Measurements from ENCODE around the gene MLLT3. TPM values are rescaled to one million over a fixed set of nuclear protein-coding genes. Genes with fewer than 3 reads are reported as not detected.

Gene MLLT3
- total RNA-seq, 2 experiments from 2014 or later: 55.9 to 56.4 TPM

GRCh38 chr9:20319641-20320337 is 302.5 kb downstream of the MLLT3 start:
- Mint-ChIP-seq H3K27ac (peak overlapping the region; percentile 81), H3K36me3 (peaks cover 8% of the 10 kb centered on the region), H3K4me1 (peaks cover 66% of the 10 kb centered on the region), H3K9me3 (ENCODE audit: low read depth) (peaks cover 2% of the 10 kb centered on the region), H3K4me3 (no peak overlapping the region), H3K27me3 (no peaks in the 10 kb centered on the region)
- ATAC-seq (peak; percentile 77), DNase-seq (peak; percentile 50)
- CTCF ChIA-PET: interaction anchor here (1.4 to 2.5 kb wide), 3 partner anchors 13 to 78 kb away, joined by 3 to 5 read pairs (median 5); no protein-coding TSS in a partner anchor

DNA sequence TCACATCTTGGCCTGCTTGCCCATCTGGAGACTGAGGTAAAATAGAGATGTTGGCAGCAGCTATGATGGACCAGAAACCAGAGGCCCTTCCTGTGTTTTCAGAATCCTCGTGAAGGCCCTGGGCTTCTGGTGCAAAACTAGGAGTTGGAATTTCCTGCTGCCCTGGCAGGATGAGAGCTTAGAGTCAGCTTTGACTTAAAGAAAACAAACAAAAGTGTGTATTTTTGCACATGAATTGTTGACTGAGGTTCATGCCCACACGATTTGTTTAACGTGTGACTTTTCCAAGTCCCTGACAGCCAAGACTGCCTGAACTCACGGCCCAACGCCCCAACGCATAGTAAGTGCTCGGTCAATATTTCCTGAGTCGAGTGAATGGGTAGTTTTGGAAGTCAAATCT is 303.1 kb downstream of the MLLT3 start:
- H3K27me3 Mint-ChIP-seq: no peaks in the 10 kb centered on the region
- H3K4me1 Mint-ChIP-seq: peaks cover 67% of the 10 kb centered on the region
- H3K4me3 Mint-ChIP-seq: no peak overlapping the region
- peaks cover 2% of the 10 kb centered on the region for H3K9me3 Mint-ChIP-seq (ENCODE audit: low read depth)
- no peak for ATAC-seq
- H3K27ac Mint-ChIP-seq: peak overlapping the region; percentile 81
- CTCF ChIA-PET: interaction anchor here (1.4 to 2.5 kb wide), 3 partner anchors 14 to 77 kb away, joined by 3 to 5 read pairs (median 5); no protein-coding TSS in a partner anchor
- H3K36me3 Mint-ChIP-seq: peaks cover 5% of the 10 kb centered on the region
- no peak for DNase-seq

DNA sequence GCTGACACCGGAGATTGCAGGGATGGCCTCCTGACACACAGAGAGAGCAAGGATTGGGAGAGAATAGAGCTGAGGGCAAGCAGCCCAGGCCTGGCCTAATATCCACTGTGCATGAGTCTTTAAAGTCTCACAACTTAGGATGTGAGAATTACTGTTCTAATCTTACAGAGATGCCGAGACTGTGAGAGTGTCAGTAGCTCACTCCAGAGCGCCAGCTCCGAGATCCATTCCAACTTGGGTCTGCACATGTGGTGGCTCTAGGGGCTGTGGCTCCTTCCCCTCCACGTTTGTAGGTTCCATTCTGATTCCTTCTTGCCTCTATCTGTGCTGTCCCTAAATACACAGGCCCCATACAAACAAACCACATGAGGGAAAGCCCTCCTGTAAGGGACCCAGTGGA is 304.6 kb downstream of the MLLT3 start:
- H3K4me3 Mint-ChIP-seq: no peak overlapping the region
- no peaks in the 10 kb centered on the region for H3K27me3 Mint-ChIP-seq
- H3K4me1 Mint-ChIP-seq: peaks cover 69% of the 10 kb centered on the region
- peak overlapping the region; percentile 24 for H3K27ac Mint-ChIP-seq
- H3K36me3 Mint-ChIP-seq: peaks cover 8% of the 10 kb centered on the region
- DNase-seq: no peak
- H3K9me3 Mint-ChIP-seq (ENCODE audit: low read depth): no peaks in the 10 kb centered on the region
- CTCF ChIA-PET: no interaction called here
- ATAC-seq: no peak

- DNase-seq (no peak), ATAC-seq (no peak)
- H3K9me3 Mint-ChIP-seq (ENCODE audit: low read depth): peaks cover 2% of the 10 kb centered on the region
- peaks cover 6% of the 10 kb centered on the region for H3K36me3 Mint-ChIP-seq
- peaks cover 59% of the 10 kb centered on the region for H3K4me1 Mint-ChIP-seq
- CTCF ChIA-PET: no interaction called here
- H3K27ac Mint-ChIP-seq: no peak overlapping the region
- no peak overlapping the region for H3K4me3 Mint-ChIP-seq
- no peaks in the 10 kb centered on the region for H3K27me3 Mint-ChIP-seq
These were observed 305.9 kb downstream of the MLLT3 start for GRCh38 chr9:20316372-20316771.

DNA sequence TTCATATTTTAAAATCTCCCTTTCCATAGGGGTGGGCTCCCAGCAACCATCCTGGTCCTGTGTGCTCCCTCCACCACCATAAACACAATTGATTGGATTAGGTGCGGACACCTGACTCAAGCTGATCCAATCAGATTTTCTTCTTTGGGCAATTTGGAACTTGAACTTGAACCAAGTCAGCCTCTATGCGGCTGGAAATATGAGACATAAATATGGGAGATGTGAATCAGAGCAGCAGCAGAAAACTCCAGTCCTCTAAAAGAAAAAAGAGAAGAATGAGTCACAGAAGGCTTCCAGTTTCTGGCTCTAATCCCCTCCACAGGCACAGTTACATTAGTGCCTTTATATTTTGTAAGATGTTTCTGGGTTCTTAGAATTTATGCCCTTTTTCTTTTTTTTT is 306.6 kb downstream of the MLLT3 start:
- H3K27me3 Mint-ChIP-seq: no peaks in the 10 kb centered on the region
- peak overlapping the region; percentile 29 for H3K27ac Mint-ChIP-seq
- CTCF ChIA-PET: no interaction called here
- H3K4me3 Mint-ChIP-seq: no peak overlapping the region
- H3K4me1 Mint-ChIP-seq: peaks cover 52% of the 10 kb centered on the region
- no peak for DNase-seq
- H3K36me3 Mint-ChIP-seq: peaks cover 6% of the 10 kb centered on the region
- ATAC-seq: no peak
- H3K9me3 Mint-ChIP-seq (ENCODE audit: low read depth): peaks cover 2% of the 10 kb centered on the region

DNA sequence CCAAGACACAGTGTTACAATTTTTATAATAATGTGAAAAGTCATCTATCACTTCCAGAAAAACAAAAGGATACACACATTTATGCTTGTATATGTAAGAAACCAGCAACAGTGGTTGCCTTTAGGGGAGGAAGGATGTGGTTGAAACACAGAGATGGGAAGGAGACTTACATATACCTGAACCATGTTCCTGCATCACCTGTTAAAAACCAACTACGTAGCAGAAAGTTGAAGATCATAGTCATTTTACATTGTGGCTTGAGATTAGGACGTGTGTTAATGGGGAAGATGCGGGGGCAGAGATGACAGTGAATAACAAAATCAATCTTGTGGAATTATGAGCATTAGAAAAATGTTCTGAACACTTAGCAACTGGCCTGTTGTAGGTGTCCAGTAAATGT is 307.3 kb downstream of the MLLT3 start:
- ATAC-seq: peak; percentile 54
- H3K4me3 Mint-ChIP-seq: no peak overlapping the region
- peak overlapping the region; percentile 13 for H3K27ac Mint-ChIP-seq
- peaks cover 6% of the 10 kb centered on the region for H3K36me3 Mint-ChIP-seq
- H3K4me1 Mint-ChIP-seq: peaks cover 46% of the 10 kb centered on the region
- H3K27me3 Mint-ChIP-seq: no peaks in the 10 kb centered on the region
- CTCF ChIA-PET: interaction anchor here (0.6 kb wide), 1 partner anchor 47 kb away, joined by 3 read pairs; no protein-coding TSS in a partner anchor
- H3K9me3 Mint-ChIP-seq (ENCODE audit: low read depth): peaks cover 2% of the 10 kb centered on the region
- DNase-seq: peak; percentile 47

DNA sequence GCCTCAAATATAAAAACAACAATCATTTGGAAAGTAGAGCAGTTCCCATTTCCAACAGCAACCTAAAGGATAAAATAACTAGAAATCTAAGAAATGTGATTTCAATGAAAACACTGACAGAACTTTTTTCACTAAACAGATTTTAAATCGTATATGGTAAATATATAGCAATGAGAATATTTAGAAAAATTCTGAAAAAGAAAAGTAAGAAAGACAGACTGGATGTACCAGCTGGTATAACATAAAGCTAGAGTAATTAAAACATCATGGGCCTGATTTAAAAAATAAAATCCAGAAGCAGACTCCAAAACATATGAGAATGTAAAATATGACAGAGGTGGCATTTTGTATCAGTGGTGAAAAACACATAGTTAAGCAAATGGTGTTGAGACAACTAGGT is 308.9 kb downstream of the MLLT3 start:
- ATAC-seq (no peak), DNase-seq (no peak)
- no peak overlapping the region for H3K4me3 Mint-ChIP-seq
- H3K9me3 Mint-ChIP-seq (ENCODE audit: low read depth): peaks cover 2% of the 10 kb centered on the region
- no peak overlapping the region for H3K27ac Mint-ChIP-seq
- peaks cover 32% of the 10 kb centered on the region for H3K4me1 Mint-ChIP-seq
- CTCF ChIA-PET: no interaction called here
- peaks cover 4% of the 10 kb centered on the region for H3K27me3 Mint-ChIP-seq
- peaks cover 6% of the 10 kb centered on the region for H3K36me3 Mint-ChIP-seq

DNA sequence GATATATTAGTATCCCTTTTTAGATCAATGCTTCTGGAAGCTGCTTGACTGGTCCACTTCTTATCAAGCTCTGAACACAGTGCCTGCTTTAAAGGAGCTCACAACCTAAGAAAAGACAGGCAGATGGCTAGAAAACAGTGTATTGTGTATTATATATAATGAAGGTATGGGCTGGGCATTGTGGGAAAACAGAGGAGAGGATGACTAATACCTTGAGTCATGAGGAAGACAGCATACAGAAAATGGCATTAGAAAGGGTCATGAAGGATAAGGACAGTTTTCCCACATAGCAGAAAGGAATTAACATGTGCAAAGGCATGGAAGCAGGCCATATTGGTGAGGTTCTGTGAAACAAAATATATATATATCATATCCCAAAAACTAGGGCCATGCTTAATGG is 309.6 kb downstream of the MLLT3 start:
- Mint-ChIP-seq H3K9me3 (ENCODE audit: low read depth) (peaks cover 2% of the 10 kb centered on the region), H3K4me3 (no peak overlapping the region), H3K27ac (no peak overlapping the region), H3K4me1 (peaks cover 32% of the 10 kb centered on the region), H3K36me3 (peaks cover 6% of the 10 kb centered on the region), H3K27me3 (peaks cover 4% of the 10 kb centered on the region)
- CTCF ChIA-PET: no interaction called here
- ATAC-seq (no peak), DNase-seq (no peak)

DNA sequence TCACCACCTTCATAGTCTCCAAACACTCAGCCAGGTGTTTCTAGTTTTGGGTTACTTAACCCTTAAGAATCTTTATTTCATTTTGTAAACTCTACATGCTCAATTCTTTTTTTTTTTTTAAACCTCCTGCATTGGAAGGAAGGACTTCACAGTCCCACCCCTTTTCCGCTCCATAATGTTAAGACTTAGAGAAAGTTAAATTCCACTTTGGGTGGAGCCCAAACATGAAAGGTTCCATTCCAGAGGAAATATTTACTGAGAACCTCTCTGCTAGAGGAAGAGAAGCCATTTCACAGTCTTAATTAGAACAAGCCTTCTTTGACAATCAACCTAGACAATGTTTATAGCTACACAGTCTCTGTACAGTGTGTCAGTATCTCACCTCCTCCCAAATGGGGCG is 312.3 kb downstream of the MLLT3 start:
- peaks cover 18% of the 10 kb centered on the region for H3K4me1 Mint-ChIP-seq

GRCh38 chr9:20309124-20309523 is 313.2 kb downstream of the MLLT3 start:
- H3K27ac Mint-ChIP-seq: no peak overlapping the region
- H3K27me3 Mint-ChIP-seq: peaks cover 6% of the 10 kb centered on the region
- H3K9me3 Mint-ChIP-seq (ENCODE audit: low read depth): peaks cover 2% of the 10 kb centered on the region
- CTCF ChIA-PET: no interaction called here
- ATAC-seq: no peak
- DNase-seq: no peak
- peaks cover 12% of the 10 kb centered on the region for H3K4me1 Mint-ChIP-seq
- no peak overlapping the region for H3K4me3 Mint-ChIP-seq
- H3K36me3 Mint-ChIP-seq: peaks cover 5% of the 10 kb centered on the region

More for the DNA sequence above, 312.3 kb downstream of the MLLT3 start:
- Mint-ChIP-seq H3K27me3 (peaks cover 6% of the 10 kb centered on the region), H3K36me3 (peaks cover 5% of the 10 kb centered on the region), H3K9me3 (ENCODE audit: low read depth) (peaks cover 2% of the 10 kb centered on the region), H3K27ac (no peak overlapping the region), H3K4me3 (no peak overlapping the region)
- no peak for DNase-seq
- CTCF ChIA-PET: no interaction called here
- no peak for ATAC-seq

DNA sequence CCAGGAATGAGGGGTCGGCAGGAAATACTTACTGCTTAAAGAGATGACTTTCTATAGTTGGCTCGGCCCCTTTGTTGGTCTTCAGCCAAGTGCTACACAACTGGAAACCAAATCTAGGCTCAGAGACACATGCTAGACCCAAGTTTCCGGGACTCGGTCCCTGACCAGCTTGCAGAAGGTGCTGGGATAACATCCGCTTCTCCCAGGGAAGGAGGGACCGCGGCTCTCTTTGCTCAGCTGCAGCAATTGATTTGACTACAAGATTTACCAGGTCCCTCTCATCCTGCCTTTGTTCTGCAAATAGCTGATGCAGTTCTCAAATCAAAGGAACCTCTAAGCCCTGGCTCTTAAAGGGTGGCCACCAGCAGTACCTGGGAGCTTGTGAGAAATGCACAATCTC is 314.7 kb downstream of the MLLT3 start:
- DNase-seq: no peak
- H3K36me3 Mint-ChIP-seq: peaks cover 2% of the 10 kb centered on the region
- peaks cover 2% of the 10 kb centered on the region for H3K9me3 Mint-ChIP-seq (ENCODE audit: low read depth)
- CTCF ChIA-PET: no interaction called here
- H3K27ac Mint-ChIP-seq: no peak overlapping the region
- H3K27me3 Mint-ChIP-seq: peaks cover 6% of the 10 kb centered on the region
- H3K4me1 Mint-ChIP-seq: peaks cover 2% of the 10 kb centered on the region
- no peak overlapping the region for H3K4me3 Mint-ChIP-seq
- no peak for ATAC-seq

DNA sequence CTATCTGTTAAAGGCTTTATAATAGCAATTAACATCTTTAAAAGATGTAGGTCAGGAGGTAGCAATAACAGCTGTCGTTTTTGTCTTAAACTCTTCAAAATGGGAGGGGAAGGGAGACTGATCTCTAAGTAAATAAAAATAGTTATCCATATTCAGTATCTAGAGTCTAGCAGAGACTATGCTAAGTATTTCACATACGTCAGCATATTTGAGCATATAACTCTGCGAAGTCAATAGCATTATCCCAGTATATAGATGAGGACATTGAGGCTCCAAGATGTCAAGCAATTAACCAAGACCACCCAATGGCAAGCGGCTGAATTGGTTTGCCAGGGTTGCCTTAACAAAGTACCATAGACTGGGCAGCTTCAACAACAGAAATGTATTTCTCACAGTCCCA is 316.8 kb downstream of the MLLT3 start:
- Mint-ChIP-seq H3K27me3 (peaks cover 6% of the 10 kb centered on the region), H3K4me3 (no peak overlapping the region), H3K9me3 (ENCODE audit: low read depth) (no peaks in the 10 kb centered on the region), H3K27ac (no peak overlapping the region), H3K36me3 (no peaks in the 10 kb centered on the region), H3K4me1 (peaks cover 1% of the 10 kb centered on the region)
- CTCF ChIA-PET: no interaction called here
- DNase-seq: no peak
- ATAC-seq: no peak

DNA sequence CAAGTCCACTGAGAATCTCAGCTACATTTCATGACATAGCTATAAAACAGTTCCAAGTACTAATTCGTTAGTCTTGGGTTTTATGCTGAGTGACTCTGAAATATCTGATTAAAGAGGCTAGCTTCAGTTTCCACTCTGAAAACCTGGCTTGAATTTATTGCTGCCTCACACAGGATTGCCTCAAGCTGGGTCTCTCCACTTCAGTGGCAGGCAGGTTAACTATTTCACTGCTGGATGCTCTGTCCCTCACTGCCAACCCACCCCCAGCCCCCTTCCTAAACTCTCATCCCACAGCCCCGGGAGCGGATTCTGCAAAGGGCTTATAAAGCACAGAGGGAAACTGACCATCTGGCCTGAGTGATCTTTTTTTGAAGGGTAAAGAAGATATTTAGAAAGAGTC is 318.3 kb downstream of the MLLT3 start:
- Mint-ChIP-seq H3K27me3 (peaks cover 2% of the 10 kb centered on the region), H3K4me1 (peaks cover 1% of the 10 kb centered on the region), H3K36me3 (no peaks in the 10 kb centered on the region), H3K27ac (no peak overlapping the region), H3K9me3 (ENCODE audit: low read depth) (no peaks in the 10 kb centered on the region), H3K4me3 (no peak overlapping the region)
- ATAC-seq (no peak), DNase-seq (no peak)
- CTCF ChIA-PET: no interaction called here

DNA sequence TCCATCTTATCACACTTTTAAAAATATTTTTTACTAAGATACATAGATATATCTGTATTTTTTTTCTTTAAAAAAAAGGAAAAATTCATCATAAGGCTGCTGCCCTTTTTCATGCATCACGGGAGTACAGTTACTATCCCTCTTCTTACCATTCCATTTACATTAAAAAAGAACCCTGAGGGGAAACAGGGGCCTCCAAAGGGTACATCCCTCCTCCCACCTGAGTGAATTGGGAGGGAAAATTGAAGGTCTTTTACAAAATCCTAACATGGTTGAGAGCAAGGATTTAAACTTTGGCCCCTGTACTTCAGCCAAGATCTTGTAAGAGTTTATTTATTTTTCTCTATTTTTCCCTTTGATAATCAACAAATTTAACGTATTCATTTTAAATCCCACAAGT is 319.2 kb downstream of the MLLT3 start:
- Mint-ChIP-seq H3K36me3 (no peaks in the 10 kb centered on the region), H3K4me3 (no peak overlapping the region), H3K4me1 (peaks cover 1% of the 10 kb centered on the region), H3K9me3 (ENCODE audit: low read depth) (no peaks in the 10 kb centered on the region), H3K27me3 (peaks cover 2% of the 10 kb centered on the region), H3K27ac (no peak overlapping the region)
- CTCF ChIA-PET: no interaction called here
- DNase-seq (no peak), ATAC-seq (no peak)

Data from activated CD8-positive, alpha-beta memory T cell treated with anti-CD3 and anti-CD28 coated beads, Interleukin-2, amount 10 ng/mL, durations not matched to agents 7 days and 5 days (primary cell).